Stimulated activated CD4-positive, alpha-beta T cell treated with anti-CD3 and anti-CD28 coated beads, Interleukin-12 subunit alpha, Interleukin-12 subunit beta, amount 100 ng/mL, for 48 hours (primary cell): ENCODE results near the gene XPNPEP2.
"Not testable (repeated sequence)": the region's sequence is repeated elsewhere in the genome, so short reads cannot be mapped to it uniquely, and the experiment has no call there.

Source experiments
- DNase-seq, 3 donors: peaks; one replicate each; pipeline ENCODE4 v3.0.0-alpha.2; 2020; ENCODE audit warnings: low read depth in 2 of 3, low spot score in 1 of 3

XPNPEP2 gene

GRCh38 chrX:129719268-129719667, 19.5 kb upstream of the XPNPEP2 start:
- no peak for DNase-seq

GRCh38 chrX:129719931-129720530, 18.7 kb upstream of the XPNPEP2 start:
- DNase-seq, result no peak

- no peak for DNase-seq
Observed at GRCh38 chrX:129720741-129721140, 18.0 kb upstream of the XPNPEP2 start.

- DNase-seq, result no peak
Observed at GRCh38 chrX:129721414-129721813, 17.4 kb upstream of the XPNPEP2 start.

GRCh38 chrX:129721870-129722269, 16.9 kb upstream of the XPNPEP2 start:
- DNase-seq, result no peak

GRCh38 chrX:129723511-129723910, 15.3 kb upstream of the XPNPEP2 start:
- DNase-seq, result no peak

- no peak for DNase-seq
Observed at GRCh38 chrX:129724754-129725153, 14.0 kb upstream of the XPNPEP2 start.

GRCh38 chrX:129726307-129727111, 12.3 kb upstream of the XPNPEP2 start:
- DNase-seq, result peak in 2 of 3 donors; percentile 29 to 40

GRCh38 chrX:129728061-129728460, 10.7 kb upstream of the XPNPEP2 start:
- no peak for DNase-seq

GRCh38 chrX:129731228-129731627, 7.6 kb upstream of the XPNPEP2 start:
- DNase-seq, result no peak

GRCh38 chrX:129732857-129733256, 5.9 kb upstream of the XPNPEP2 start:
- no peak for DNase-seq

GRCh38 chrX:129733335-129733734, 5.4 kb upstream of the XPNPEP2 start:
- DNase-seq, result no peak

- no peak for DNase-seq
Observed at GRCh38 chrX:129736491-129736890, 2.3 kb upstream of the XPNPEP2 start.

GRCh38 chrX:129737916-129738315, 863 bp upstream of the XPNPEP2 start:
- no peak for DNase-seq

GRCh38 chrX:129739578-129739977, 799 bp downstream of the XPNPEP2 start:
- no peak for DNase-seq

- no peak for DNase-seq
Observed at GRCh38 chrX:129741880-129742758, 3.3 kb downstream of the XPNPEP2 start.

GRCh38 chrX:129742759-129743152, 4.0 kb downstream of the XPNPEP2 start:
- DNase-seq, result not testable (repeated sequence)

- DNase-seq, result no peak
Observed at GRCh38 chrX:129743821-129744220, 5.0 kb downstream of the XPNPEP2 start.

GRCh38 chrX:129744861-129745321, 6.1 kb downstream of the XPNPEP2 start:
- DNase-seq, result no peak

GRCh38 chrX:129746557-129747470, 8.0 kb downstream of the XPNPEP2 start:
- no peak for DNase-seq

- DNase-seq, result no peak
Observed at GRCh38 chrX:129747533-129747932, 8.8 kb downstream of the XPNPEP2 start.
